T-helper 2 cell treated with Interferon-gamma antibody and Interleukin-4, amounts not matched to agents 100 ng/mL and 5 ng/mL, for 36 hours (primary cell): ENCODE results near the gene CYP26B1. TPM values are rescaled to one million over a fixed set of nuclear protein-coding genes. Genes with fewer than 3 reads are reported as not detected.
"Not testable (repeated sequence)": the region's sequence is repeated elsewhere in the genome, so short reads cannot be mapped to it uniquely, and the experiment has no call there.

Experiments used
- intact Hi-C: fragments of 100-400 bp; cut with micrococcal nuclease; formaldehyde crosslinking; loops from one replicate; pipeline ENCODE4 v1.15.1; 2023
- total RNA-seq: library from RNA; stranded (reverse); gene quantifications from 2 replicates; pipeline ENCODE4 v1.2.3, GENCODE V29; 2022

CYP26B1 gene
- total RNA-seq, 1 donor from 2014 or later: not detected

- intact Hi-C loops: not testable (repeated sequence)
Measured at GRCh38 chr2:72086871-72087633, 60.6 kb downstream of the CYP26B1 start.

- intact Hi-C loops: no loop called here
Measured at GRCh38 chr2:72085513-72085912, 62.1 kb downstream of the CYP26B1 start.

- intact Hi-C loops: no loop called here
Measured at GRCh38 chr2:72085036-72085435, 62.6 kb downstream of the CYP26B1 start.

GRCh38 chr2:72084584-72084976 lies 63.1 kb downstream of the CYP26B1 start:
- intact Hi-C loops: no loop called here

GRCh38 chr2:72083751-72084583 lies 63.7 kb downstream of the CYP26B1 start:
- intact Hi-C loops: no loop called here

- intact Hi-C loops: no loop called here
Measured at GRCh38 chr2:72082887-72083286, 64.8 kb downstream of the CYP26B1 start.

- intact Hi-C loops: no loop called here
Measured at GRCh38 chr2:72082021-72082601, 65.6 kb downstream of the CYP26B1 start.

GRCh38 chr2:72081451-72081850 lies 66.2 kb downstream of the CYP26B1 start:
- intact Hi-C loops: no loop called here

GRCh38 chr2:72080286-72081145 lies 67.1 kb downstream of the CYP26B1 start:
- intact Hi-C loops: no loop called here
